GM23338 (cell line): ENCODE measurements around the gene SERINC5.

ENCODE experiments used
- CTCF ChIP-seq, 2 experiments: fragments of 200-600 bp in 1 of 2; sonication (generic) in 1 of 2; conservative IDR thresholded peaks; 2 replicates each; pipeline versions ENCODE4 v1.5.1 to v1.6.1; 2016 to 2017; ENCODE audit warnings: antibody characterized with exemption in 2 of 2, low read depth in 2 of 2, mild to moderate bottlenecking in 2 of 2, moderate library complexity in 1 of 2
- ETS1 ChIP-seq: IDR thresholded peaks from 2 replicates; pipeline ENCODE4 v1.6.1; 2016; ENCODE audit warnings: antibody characterized with exemption
- EZH2 ChIP-seq: fragments of 200-600 bp; sonication (generic); IDR thresholded peaks from one replicate; pipeline ENCODE4 v1.8.0; 2017; ENCODE audit warnings: antibody characterized with exemption, mild to moderate bottlenecking, low read depth; ENCODE audit not compliant: unreplicated experiment
- EZH2phosphoT487 ChIP-seq: fragments of 200-600 bp; sonication (generic); IDR thresholded peaks from one replicate; pipeline ENCODE4 v1.8.1; 2018; ENCODE audit warnings: antibody characterized with exemption; ENCODE audit not compliant: unreplicated experiment
- JUNB ChIP-seq: IDR thresholded peaks from one replicate; pipeline ENCODE4 v1.6.1; 2016; ENCODE audit warnings: antibody characterized with exemption; ENCODE audit not compliant: unreplicated experiment
- NANOG ChIP-seq: IDR thresholded peaks from 2 replicates; pipeline ENCODE4 v1.6.1; 2016; ENCODE audit warnings: antibody characterized with exemption, borderline replicate concordance
- POLR2AphosphoS5 ChIP-seq: IDR thresholded peaks from 2 replicates; pipeline ENCODE4 v1.6.1; 2016; ENCODE audit warnings: antibody characterized with exemption, low read depth
- REST ChIP-seq: IDR thresholded peaks from one replicate; pipeline ENCODE4 v1.6.1; 2018; ENCODE audit warnings: antibody characterized with exemption; ENCODE audit not compliant: unreplicated experiment

- TF ChIP-seq JUNB = no peak
- no peak for TF ChIP-seq CTCF (conservative IDR thresholded peaks at IDR 0.05; ENCODE audit: low read depth in 2 of 2)
- TF ChIP-seq EZH2 = no peak
- TF ChIP-seq POLR2AphosphoS5 = no peak
- TF ChIP-seq EZH2phosphoT487 = no peak
- TF ChIP-seq ETS1 = no peak
- no peak for TF ChIP-seq NANOG
- TF ChIP-seq REST = no peak
Measured at GRCh38 chr5:80129146-80129545, 126.7 kb downstream of the SERINC5 start.
